ENCODE data around the gene FAM83F.

FAM83F gene

DNA sequence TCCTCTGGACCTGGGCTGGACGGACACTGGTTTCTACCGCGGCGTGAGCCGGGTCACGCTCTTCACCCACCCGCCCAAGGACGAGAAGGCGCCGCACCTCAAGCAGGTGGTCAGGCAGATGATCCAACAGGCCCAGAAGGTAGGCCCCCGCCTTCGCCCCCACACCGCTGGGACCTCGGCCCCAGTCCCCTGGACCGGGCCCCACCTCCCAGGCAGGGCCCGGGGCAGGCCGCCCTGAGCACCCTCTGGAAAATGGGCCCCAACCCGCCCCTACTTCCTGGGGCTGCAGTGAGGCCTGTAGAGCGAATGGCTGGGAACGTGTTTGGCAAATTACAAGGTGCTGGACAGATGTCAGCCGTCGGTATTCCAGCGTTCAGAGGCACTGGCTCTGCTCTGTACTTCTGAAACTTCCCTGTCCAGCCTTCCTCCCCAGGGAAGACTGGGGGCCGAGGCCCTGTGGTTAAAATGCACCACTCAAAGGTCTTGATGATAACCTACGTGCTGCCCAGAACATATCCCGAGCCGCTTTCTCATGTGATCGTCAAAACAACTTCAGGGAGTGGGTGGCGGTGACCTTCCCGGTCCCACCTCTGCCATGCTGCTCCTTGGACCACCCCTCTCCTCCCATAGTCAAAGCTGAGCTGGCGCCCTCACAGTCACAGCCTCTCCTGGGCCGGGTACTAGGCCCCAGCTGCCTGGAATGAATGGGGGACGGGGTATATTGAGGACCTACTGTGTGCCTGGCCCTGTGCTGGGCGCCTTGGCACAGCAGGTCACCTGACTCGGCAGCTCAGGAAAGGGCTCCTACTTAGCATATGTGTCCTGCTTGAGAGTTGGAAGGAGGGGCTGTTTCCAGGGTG lies 869 bp downstream of the FAM83F start:
- no peak for DNase-seq

- DNase-seq, result no peak
Measured at GRCh38 chr22:39996732-39997131, 2.0 kb downstream of the FAM83F start.

DNA sequence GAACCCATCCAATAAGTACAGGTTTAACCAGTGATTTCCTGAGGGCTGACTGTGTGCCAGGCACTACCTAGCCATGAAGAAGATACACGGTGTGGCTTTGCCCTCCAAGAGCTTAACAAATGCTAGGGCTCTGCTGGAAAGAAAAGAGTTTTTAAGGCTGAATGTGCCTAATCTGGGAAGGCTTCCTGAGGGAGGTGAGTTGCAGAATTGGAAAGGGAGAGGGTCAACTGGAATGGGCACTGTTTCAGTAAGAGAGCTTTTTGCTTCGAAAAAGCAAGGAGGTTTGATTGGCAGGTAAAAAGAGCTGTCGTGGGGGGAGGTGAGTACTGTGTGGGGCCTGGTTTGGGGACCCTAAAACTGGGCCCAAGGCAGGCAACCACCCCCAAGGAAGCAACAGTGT lies 2.7 kb downstream of the FAM83F start:
- no peak for DNase-seq

DNA sequence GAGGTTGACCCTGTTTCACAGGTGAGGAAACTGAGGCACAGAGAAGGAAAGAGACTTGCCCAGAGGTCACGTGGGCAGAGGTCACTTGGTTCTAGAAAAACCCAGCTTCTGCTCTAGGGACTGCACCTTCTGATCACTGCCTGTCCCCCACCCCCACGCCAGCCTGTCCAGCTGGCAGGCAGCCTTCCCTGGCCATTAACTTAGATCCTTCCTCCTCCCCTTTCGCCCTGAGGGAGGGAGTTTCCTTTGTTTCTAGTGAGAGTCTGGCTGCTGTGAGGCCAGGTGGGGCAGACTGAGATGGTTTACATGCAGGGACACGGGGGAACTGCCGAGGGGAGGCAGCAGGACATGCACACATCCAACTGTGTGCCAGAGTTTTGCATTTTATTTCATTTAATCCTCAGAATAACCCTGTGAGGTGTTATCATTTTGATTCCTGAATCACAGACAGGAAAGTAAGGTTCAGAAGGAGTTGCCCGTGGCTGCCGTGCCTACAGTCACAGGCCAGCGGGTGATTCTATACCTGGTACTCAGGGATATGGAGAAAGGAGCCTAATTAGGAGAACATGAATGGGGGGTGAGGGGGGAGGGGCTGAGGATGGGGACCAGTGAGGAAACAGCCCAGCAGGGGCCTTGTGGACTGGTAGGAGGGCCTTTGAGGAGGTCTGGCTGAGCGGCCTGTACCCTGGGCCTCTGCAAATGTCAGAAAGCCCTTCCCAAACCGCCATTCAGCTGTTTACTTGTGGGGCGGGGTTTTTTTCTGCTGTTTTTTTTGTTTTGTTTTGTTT lies 3.4 kb downstream of the FAM83F start:
- no peak for DNase-seq

- DNase-seq, result no peak
Measured at GRCh38 chr22:39999144-39999757, 4.5 kb downstream of the FAM83F start.

GRCh38 chr22:40000171-40000570 lies 5.4 kb downstream of the FAM83F start:
- no peak for DNase-seq

- no peak for DNase-seq
Measured at GRCh38 chr22:40001106-40001505, 6.4 kb downstream of the FAM83F start.

DNA sequence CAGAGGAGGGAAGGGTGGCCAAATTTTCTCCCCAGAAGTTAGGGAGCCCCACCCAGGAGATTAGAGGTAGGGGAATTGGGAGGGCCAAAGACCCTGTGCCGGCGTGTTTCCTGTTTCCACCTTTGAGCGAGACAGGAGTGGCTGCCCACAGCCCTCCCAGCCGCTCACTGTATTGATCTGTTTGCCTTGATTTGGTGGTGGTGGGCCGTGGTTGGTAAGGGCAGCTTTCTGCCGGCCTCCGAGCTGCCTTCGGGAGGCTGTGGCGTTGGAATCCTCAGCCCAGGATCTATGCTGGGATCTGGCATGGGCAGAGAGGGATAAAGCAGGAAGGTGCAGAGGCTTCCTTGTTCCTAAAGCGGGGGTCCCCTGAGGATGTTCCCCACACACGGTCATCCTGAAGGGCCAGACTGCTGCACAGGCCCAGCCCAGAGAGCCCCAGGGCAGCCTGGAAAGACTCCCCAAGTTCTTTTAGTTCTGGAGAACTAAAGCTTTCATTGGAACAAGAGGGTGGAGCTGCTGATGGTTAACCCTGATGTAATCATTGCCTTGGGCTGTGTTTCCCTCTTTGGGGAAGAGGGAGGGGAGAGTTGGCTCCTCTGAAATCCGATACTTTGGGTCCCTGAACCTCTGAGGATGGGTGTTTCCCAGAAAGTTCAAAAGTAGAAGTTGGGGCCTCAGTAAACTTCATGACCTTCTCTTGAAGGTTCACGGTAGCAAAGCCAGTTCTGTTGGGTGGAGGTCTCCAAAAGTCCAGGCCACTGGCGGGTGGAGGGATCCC lies 7.2 kb downstream of the FAM83F start:
- DNase-seq, result no peak

DNA sequence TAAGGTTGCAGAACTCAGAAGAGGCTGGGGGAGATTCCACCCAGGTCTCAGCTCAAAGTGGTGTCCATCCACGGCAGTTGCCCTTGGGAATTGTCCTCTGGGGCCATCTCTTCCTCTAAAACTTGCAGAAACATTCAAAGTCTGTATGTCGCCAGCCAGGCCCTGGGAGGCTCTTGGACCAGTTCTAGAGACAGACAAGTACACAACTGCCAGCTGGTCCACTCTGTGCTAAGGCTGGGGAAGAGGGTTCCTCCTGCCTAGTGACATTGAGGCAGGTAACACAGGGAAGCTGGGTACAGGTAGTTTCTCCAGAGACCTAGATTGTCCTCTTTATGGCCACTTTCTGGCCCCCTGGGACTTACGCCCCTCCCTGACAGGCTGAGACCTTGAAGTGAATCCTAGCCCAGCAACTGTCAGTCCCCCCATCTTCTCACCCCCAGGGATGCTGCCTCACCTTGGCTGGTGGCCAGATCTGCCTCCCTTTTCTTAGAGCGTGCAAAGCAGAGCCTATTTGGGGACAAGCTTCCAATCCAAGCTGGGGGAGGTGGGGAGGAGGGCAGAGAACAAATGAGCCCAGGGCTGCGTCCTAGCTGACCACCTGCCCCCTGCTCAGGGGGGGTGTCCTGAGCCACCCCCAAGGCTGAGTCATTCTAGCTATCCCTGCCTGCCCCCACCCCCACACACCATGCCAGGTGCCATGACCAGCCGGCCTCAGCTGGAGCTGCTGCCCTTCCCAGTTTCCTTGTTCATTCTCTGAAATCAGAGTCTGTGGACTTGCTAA lies 8.4 kb downstream of the FAM83F start:
- DNase-seq, result no peak

GRCh38 chr22:40004836-40005235 lies 10.1 kb downstream of the FAM83F start:
- no peak for DNase-seq

DNA sequence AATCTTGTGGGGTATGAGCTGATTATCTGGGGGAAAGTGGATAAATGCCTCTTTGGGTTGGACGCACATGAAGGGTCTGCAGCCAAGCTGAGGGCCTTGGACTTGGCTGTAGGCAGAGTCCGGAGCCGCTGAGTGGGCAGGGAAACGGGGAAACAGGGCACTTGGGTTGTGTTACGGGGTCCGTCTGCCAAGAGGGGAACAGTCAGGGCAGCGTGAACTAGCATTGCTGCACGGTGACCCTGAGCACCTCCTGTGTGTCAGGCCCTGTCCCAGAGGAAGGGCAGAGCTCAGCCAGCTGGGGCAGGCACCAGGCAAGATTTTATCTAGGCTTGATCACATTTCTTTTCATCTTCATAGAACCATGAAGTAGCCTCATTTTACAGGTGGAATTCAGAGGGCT lies 11.9 kb downstream of the FAM83F start:
- no peak for DNase-seq

DNA sequence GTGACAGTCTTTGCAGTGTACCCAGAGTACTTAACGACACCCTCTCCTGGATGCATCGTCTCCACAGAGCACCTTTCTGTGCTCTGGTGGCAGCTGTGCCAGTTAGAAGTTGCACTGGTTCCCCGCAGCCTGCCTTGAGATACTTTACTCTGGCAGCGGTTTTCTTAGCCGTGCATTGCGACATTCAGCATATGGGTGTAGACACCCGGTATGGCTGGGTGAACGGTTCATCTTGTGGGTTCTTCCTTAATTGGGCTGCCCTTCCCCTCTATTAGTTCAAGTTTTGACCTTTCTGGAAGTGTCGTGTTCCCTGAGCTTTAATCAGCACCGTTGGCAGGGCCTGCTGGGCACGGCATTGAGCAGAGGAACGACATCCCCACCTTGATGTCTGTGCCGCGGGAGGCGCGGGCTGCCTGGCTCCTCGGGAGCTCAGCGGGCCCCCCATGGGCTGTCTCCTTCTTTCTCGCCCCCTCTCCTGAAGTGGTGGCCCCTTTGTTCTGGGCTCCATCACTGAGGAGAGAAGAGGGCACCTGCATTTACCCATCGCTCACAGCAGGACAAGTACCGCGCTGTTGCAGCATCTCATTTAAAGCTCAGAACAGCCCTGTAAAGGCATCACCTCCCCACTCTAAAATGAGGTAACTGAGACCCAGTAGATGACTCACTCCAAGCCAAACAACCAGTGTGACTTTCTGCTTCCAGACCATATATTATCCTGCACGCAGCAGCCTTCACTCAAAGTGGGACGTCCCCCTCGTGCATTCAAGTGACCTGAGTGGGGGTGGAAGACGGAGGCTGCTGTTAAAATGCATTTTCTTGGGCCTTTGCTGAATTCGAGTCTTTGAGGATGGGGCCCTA lies 13.3 kb downstream of the FAM83F start:
- DNase-seq, result no peak

DNA sequence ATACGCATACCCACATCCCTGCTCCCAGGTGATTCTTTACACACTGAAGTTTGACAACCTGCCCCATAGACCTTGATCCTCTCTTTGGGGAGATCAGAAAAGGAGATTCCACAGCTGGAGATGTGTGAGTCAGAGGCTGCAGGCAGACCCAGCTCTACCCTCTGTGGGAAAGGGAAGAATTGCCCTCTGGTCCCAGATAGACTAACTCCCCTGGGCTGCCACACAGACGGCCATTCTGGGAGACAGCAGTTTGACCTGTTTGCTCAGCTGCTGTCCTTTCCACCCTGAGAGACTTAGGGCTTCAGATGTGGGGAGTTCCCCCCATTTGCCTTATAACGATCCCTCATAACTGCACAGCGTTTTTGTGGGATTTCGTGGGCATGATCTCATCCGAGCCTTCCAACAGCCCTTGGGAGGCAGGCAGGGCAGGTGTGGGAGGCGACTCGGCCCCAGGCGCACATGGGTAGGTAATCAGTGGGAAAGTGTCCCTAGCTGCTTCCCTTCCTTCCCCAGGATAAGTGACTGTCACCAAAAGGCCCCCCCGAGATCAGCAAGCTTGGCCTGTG lies 14.1 kb downstream of the FAM83F start:
- no peak for DNase-seq

DNA sequence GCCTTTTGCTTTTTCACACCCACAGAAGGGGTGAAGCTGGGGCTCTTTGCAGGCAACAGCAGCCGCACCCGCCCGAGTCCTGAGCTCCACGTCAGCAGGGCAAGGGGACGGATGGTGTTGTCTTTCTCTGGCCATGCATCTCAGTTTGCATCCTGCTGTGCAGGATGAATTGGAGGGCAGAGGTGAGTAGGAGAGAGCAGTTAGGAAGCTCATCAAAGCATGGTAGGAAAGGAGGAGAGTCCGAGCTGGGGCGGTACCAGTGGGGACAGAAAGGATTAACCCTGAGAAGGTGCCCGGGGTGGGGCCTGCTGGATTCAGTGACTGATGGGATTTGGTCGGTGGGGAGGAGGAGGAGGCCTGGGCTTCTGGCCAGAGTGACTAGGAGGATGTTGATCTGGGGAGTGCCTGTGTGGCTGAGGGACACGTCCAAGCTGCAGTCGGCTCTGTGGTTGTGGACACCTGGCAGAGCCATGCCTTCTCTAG lies 14.6 kb downstream of the FAM83F start:
- no peak for DNase-seq

- DNase-seq, result no peak
Measured at GRCh38 chr22:40009951-40010671, 15.4 kb downstream of the FAM83F start.

- DNase-seq, result no peak
Measured at GRCh38 chr22:40010746-40011145, 16.0 kb downstream of the FAM83F start.

DNA sequence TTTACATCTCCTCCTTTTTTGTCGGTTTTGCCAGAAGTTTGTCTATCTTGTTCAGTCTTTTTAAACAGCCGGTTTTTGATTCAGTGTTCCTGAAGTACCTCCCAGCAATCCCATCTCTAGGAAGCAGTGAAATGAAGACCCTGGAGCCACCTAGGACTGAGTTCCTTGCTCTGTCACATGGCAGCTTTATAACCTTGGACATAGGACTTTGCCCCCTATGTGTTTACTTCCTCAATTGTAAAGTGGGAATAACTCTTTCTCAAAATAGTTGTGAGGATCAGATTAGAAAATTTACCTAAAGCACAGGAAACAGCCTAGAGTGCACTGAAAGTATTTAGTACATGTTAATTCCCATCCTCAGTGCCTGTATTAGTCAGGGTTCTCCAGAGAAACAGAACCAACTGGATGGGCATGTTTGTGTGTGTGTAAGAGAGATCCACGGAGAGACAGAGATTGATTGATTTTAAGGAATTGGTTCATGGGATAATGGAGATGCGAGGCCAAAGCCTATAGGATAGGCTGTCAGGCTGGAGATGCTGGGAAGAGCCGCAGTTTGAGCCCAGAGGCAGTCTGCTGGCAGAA lies 20.0 kb downstream of the FAM83F start:
- no peak for DNase-seq

GRCh38 chr22:40015358-40015976 lies 20.7 kb downstream of the FAM83F start:
- DNase-seq, result no peak

GRCh38 chr22:40018051-40018450 lies 23.3 kb downstream of the FAM83F start:
- no peak for DNase-seq

All from fibroblast of skin of back (primary cell).